Upper lobe of left lung (tissue), 4 donors: ENCODE measurements around the gene RHEB.

Experiments
- CTCF ChIP-seq, 6 experiments: fragments of 450-650 bp in 4 of 6; fragments of 200-600 bp in 2 of 6; sonication (generic) in 2 of 6; IDR thresholded peaks; one replicate each; pipeline ENCODE4 v1.5.1; 2016 to 2019; ENCODE audit warnings: antibody characterized with exemption in 6 of 6
- EP300 ChIP-seq, 4 donors: sonication (generic); formaldehyde crosslinking; IDR thresholded peaks; one replicate each; pipeline ENCODE4 v1.5.1; 2017; ENCODE audit warnings: antibody characterized with exemption in 4 of 4, control low read depth in 2 of 4
- POLR2A ChIP-seq, 4 donors: fragments of 450-650 bp; IDR thresholded peaks; one replicate each; pipeline ENCODE4 v1.5.1; 2016 to 2017; ENCODE audit warnings: antibody characterized with exemption in 4 of 4, mild to moderate bottlenecking in 2 of 4

- TF ChIP-seq CTCF (IDR thresholded peaks at IDR 0.05), result no peak
- no peak for TF ChIP-seq EP300 (IDR thresholded peaks at IDR 0.05)
- peak in 1 of 4 donors; percentile 60 for TF ChIP-seq POLR2A (IDR thresholded peaks at IDR 0.05)
Measured at GRCh38 chr7:151519765-151520418, at the start of gene RHEB.
